ENCODE measurements around the gene NPAS3.

The NPAS3 gene

GRCh38 chr14:33194551-33194950 is 255.9 kb downstream of the NPAS3 start:
- no peak for DNase-seq
- no peak for ATAC-seq (ENCODE audit: insufficient read depth, low read depth)
- H3K4me2 ChIP-seq (ENCODE audit: insufficient read depth, low read length) = no peak overlapping the region
- H3K27ac ChIP-seq (ENCODE audit: low read length) = no peak overlapping the region
- TF ChIP-seq CTCF (IDR thresholded peaks at IDR 0.05; ENCODE audit: borderline replicate concordance, extremely low read depth, low read length, poor library complexity, severe bottlenecking) = no peak
- no peak for TF ChIP-seq EZH2 (IDR thresholded peaks at IDR 0.05; ENCODE audit: borderline replicate concordance, low read depth, low read length, severe bottlenecking)
- no peaks in the 10 kb centered on the region for H3K4me1 ChIP-seq (ENCODE audit: insufficient read depth, low read length)
- no peaks in the 10 kb centered on the region for H3K36me3 ChIP-seq (ENCODE audit: insufficient read depth, low read length)
- H3K79me2 ChIP-seq (ENCODE audit: insufficient read depth, low read length) = no peaks in the 10 kb centered on the region
- no peaks in the 10 kb centered on the region for H3K9me3 ChIP-seq (ENCODE audit: insufficient read depth, low read length, severe bottlenecking)
- no peaks in the 10 kb centered on the region for H3K27me3 ChIP-seq (ENCODE audit: insufficient read depth, low read length, poor library complexity)
- no peaks in the 10 kb centered on the region for H4K20me1 ChIP-seq (ENCODE audit: insufficient read depth, low read length)
- no peak overlapping the region for H3K9ac ChIP-seq (ENCODE audit: low read depth, low read length)
- H3K4me3 ChIP-seq (ENCODE audit: low read depth in 1 of 2, low read length in 2 of 2) = no peak overlapping the region
- H2AFZ ChIP-seq (ENCODE audit: low read depth, low read length) = no peak overlapping the region

- H3K4me3 ChIP-seq (ENCODE audit: low read depth in 1 of 2, low read length in 2 of 2) = no peak overlapping the region
- no peak overlapping the region for H3K4me2 ChIP-seq (ENCODE audit: insufficient read depth, low read length)
- no peak overlapping the region for H3K9ac ChIP-seq (ENCODE audit: low read depth, low read length)
- H3K79me2 ChIP-seq (ENCODE audit: insufficient read depth, low read length) = no peaks in the 10 kb centered on the region
- H3K4me1 ChIP-seq (ENCODE audit: insufficient read depth, low read length) = no peaks in the 10 kb centered on the region
- TF ChIP-seq CTCF (IDR thresholded peaks at IDR 0.05; ENCODE audit: borderline replicate concordance, extremely low read depth, low read length, poor library complexity, severe bottlenecking) = no peak
- no peak for TF ChIP-seq EZH2 (IDR thresholded peaks at IDR 0.05; ENCODE audit: borderline replicate concordance, low read depth, low read length, severe bottlenecking)
- no peak overlapping the region for H3K27ac ChIP-seq (ENCODE audit: low read length)
- no peaks in the 10 kb centered on the region for H3K27me3 ChIP-seq (ENCODE audit: insufficient read depth, low read length, poor library complexity)
- ATAC-seq (ENCODE audit: insufficient read depth, low read depth) (no peak), DNase-seq (no peak)
- no peaks in the 10 kb centered on the region for H3K9me3 ChIP-seq (ENCODE audit: insufficient read depth, low read length, severe bottlenecking)
- no peaks in the 10 kb centered on the region for H3K36me3 ChIP-seq (ENCODE audit: insufficient read depth, low read length)
- H2AFZ ChIP-seq (ENCODE audit: low read depth, low read length) = no peak overlapping the region
- no peaks in the 10 kb centered on the region for H4K20me1 ChIP-seq (ENCODE audit: insufficient read depth, low read length)
Measured at GRCh38 chr14:33198684-33199083, 260.0 kb downstream of the NPAS3 start.

GRCh38 chr14:33201116-33201515 is 262.4 kb downstream of the NPAS3 start:
- Histone ChIP-seq H3K9ac (ENCODE audit: low read depth, low read length) (no peak overlapping the region), H3K4me1 (ENCODE audit: insufficient read depth, low read length) (no peaks in the 10 kb centered on the region), H3K27ac (ENCODE audit: low read length) (no peak overlapping the region), H3K4me3 (ENCODE audit: low read depth in 1 of 2, low read length in 2 of 2) (no peak overlapping the region), H3K36me3 (ENCODE audit: insufficient read depth, low read length) (no peaks in the 10 kb centered on the region), H2AFZ (ENCODE audit: low read depth, low read length) (no peak overlapping the region), H3K79me2 (ENCODE audit: insufficient read depth, low read length) (no peaks in the 10 kb centered on the region), H3K9me3 (ENCODE audit: insufficient read depth, low read length, severe bottlenecking) (no peaks in the 10 kb centered on the region), H3K4me2 (ENCODE audit: insufficient read depth, low read length) (no peak overlapping the region), H4K20me1 (ENCODE audit: insufficient read depth, low read length) (no peaks in the 10 kb centered on the region), H3K27me3 (ENCODE audit: insufficient read depth, low read length, poor library complexity) (no peaks in the 10 kb centered on the region)
- ATAC-seq (ENCODE audit: insufficient read depth, low read depth) = no peak
- no peak for TF ChIP-seq CTCF (IDR thresholded peaks at IDR 0.05; ENCODE audit: borderline replicate concordance, extremely low read depth, low read length, poor library complexity, severe bottlenecking)
- TF ChIP-seq EZH2 (IDR thresholded peaks at IDR 0.05; ENCODE audit: borderline replicate concordance, low read depth, low read length, severe bottlenecking) = no peak
- DNase-seq = no peak

GRCh38 chr14:33206981-33207380 is 268.3 kb downstream of the NPAS3 start:
- DNase-seq = no peak

More at GRCh38 chr14:33206981-33207380, 268.3 kb downstream of the NPAS3 start:
- Histone ChIP-seq H2AFZ (ENCODE audit: low read depth, low read length) (no peak overlapping the region), H3K27ac (ENCODE audit: low read length) (no peak overlapping the region), H3K79me2 (ENCODE audit: insufficient read depth, low read length) (no peaks in the 10 kb centered on the region), H3K4me1 (ENCODE audit: insufficient read depth, low read length) (no peaks in the 10 kb centered on the region), H4K20me1 (ENCODE audit: insufficient read depth, low read length) (no peaks in the 10 kb centered on the region), H3K4me3 (ENCODE audit: low read depth in 1 of 2, low read length in 2 of 2) (no peak overlapping the region), H3K27me3 (ENCODE audit: insufficient read depth, low read length, poor library complexity) (no peaks in the 10 kb centered on the region), H3K4me2 (ENCODE audit: insufficient read depth, low read length) (no peak overlapping the region), H3K9ac (ENCODE audit: low read depth, low read length) (no peak overlapping the region), H3K9me3 (ENCODE audit: insufficient read depth, low read length, severe bottlenecking) (no peaks in the 10 kb centered on the region), H3K36me3 (ENCODE audit: insufficient read depth, low read length) (no peaks in the 10 kb centered on the region)
- no peak for ATAC-seq (ENCODE audit: insufficient read depth, low read depth)
- TF ChIP-seq CTCF (IDR thresholded peaks at IDR 0.05; ENCODE audit: borderline replicate concordance, extremely low read depth, low read length, poor library complexity, severe bottlenecking) (no peak), EZH2 (IDR thresholded peaks at IDR 0.05; ENCODE audit: borderline replicate concordance, low read depth, low read length, severe bottlenecking) (no peak)

Data from DND-41 (cell line).